DOHH2 (cell line): ENCODE results near the gene MOXD1.

ENCODE experiments used
- CTCF ChIP-seq: fragments of 200-600 bp; sonication (generic); IDR thresholded peaks from one replicate; pipeline ENCODE4 v1.5.1; 2014; ENCODE audit warnings: antibody characterized with exemption, mild to moderate bottlenecking, low read depth, low read length; ENCODE audit not compliant: poor library complexity, severe bottlenecking
- EZH2phosphoT487 ChIP-seq: fragments of 200-600 bp; sonication (generic); IDR thresholded peaks from 2 replicates; pipeline ENCODE4 v1.6.1; 2017; ENCODE audit warnings: borderline replicate concordance, mild to moderate bottlenecking, antibody characterized with exemption, low read length, moderate library complexity, mixed read lengths

GRCh38 chr6:132275066-132275970 is 126.0 kb downstream of the MOXD1 start:
- no peak for TF ChIP-seq CTCF
- TF ChIP-seq EZH2phosphoT487, result no peak
